Erythroblast (primary cell): ENCODE measurements around the gene PYY.

Source experiments
- GATA1 ChIP-seq: IDR thresholded peaks from 2 replicates; pipeline ENCODE4 v1.6.1; 2011; ENCODE audit warnings: low read depth, mild to moderate bottlenecking, control low read depth, low read length, moderate library complexity
- POLR2A ChIP-seq: IDR thresholded peaks from 2 replicates; pipeline ENCODE4 v1.6.1; 2011; ENCODE audit warnings: mild to moderate bottlenecking, low read length

DNA sequence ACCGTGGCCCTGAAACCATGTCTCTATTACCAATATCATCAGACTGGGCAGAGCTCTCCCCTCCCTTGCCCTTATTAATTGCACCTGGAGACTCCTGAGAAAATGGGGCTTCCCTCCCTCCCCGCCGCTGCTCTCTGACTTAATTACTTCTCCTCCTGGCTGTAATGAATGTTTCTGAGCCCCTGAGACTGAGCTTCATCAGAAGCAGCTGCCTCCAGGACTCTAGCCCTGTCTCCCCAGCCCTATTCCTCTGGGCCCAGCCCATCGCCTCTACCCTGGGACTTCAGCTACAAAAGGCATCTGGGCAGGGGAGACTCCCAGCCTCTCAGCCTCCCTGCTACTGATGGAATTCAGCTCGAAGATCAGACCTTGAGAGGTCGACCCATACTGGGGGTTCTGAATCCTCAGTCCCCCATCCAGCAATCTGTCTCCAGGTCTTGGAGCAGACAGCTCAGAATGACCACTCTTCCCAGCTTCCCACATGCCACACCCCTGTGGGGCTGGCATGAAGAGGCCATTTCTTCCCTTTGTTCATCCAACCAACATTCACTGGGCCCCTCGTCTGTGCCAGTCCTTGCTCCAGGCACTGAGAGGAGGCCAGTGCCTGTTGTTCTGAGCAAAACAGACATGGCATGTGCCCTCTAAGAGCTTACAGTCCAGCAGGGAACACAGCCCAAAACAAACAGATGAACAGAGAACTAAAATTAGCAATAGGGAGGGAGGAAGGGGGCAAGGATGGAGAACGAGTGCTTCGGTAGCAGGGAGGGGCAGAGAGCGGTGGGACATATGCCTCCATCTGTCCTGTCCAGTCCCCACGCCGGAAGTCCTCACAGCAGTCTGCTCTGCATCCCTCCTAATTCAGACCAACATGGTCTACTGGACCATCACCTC lies 33.6 kb upstream of the PYY start:
- TF ChIP-seq POLR2A, result no peak
- no peak for TF ChIP-seq GATA1
